ENCODE results near the gene CUL2. TPM values are rescaled to one million over a fixed set of nuclear protein-coding genes. Genes with fewer than 3 reads are reported as not detected.

Gene CUL2
- total RNA-seq, 4 donors from 2014 or later = 15.9 to 28.5 (median 22.7) TPM

DNA sequence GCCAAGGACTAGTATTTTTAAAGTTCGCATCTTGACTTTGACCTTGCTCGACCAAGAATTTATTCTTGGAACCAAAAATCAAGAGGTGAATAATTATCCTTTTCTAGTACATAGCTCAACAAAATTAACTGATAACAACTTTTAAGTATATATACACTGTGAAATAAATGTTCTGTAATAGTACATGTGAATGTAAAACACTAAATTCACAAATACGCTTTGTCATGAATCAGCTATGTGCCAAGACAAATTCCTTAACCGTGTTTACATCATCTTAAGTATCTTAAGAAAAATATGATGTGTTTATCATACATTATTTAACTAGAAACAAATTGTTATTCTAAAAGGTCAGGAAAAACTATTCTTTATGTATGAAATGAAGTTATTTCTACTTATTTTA lies 83.3 kb downstream of the CUL2 start:
- Histone ChIP-seq H3K4me3 (no peak overlapping the region), H3K27ac (no peak overlapping the region), H3K9me3 (no peaks in the 10 kb centered on the region), H3K27me3 (no peaks in the 10 kb centered on the region), H3K36me3 (peaks cover 0 to 44% of the 10 kb centered on the region in 2 donors), H3K4me1 (no peaks in the 10 kb centered on the region)
- TF ChIP-seq POLR2A (IDR thresholded peaks at IDR 0.05) = no peak
- TF ChIP-seq, protein P1, sequence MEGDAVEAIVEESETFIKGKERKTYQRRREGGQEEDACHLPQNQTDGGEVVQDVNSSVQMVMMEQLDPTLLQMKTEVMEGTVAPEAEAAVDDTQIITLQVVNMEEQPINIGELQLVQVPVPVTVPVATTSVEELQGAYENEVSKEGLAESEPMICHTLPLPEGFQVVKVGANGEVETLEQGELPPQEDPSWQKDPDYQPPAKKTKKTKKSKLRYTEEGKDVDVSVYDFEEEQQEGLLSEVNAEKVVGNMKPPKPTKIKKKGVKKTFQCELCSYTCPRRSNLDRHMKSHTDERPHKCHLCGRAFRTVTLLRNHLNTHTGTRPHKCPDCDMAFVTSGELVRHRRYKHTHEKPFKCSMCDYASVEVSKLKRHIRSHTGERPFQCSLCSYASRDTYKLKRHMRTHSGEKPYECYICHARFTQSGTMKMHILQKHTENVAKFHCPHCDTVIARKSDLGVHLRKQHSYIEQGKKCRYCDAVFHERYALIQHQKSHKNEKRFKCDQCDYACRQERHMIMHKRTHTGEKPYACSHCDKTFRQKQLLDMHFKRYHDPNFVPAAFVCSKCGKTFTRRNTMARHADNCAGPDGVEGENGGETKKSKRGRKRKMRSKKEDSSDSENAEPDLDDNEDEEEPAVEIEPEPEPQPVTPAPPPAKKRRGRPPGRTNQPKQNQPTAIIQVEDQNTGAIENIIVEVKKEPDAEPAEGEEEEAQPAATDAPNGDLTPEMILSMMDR (IDR thresholded peaks at IDR 0.05) = no peak
- TF ChIP-seq POLR2AphosphoS5 (IDR thresholded peaks at IDR 0.05) = no peak
- no peak for TF ChIP-seq EP300 (IDR thresholded peaks at IDR 0.05)
- WGBS, 2 donors (ENCODE audit: low coverage in 1 of 2) = 63 to 74% methylated on average over 2 to 4 of the region's 4 CpGs
- ATAC-seq = no peak

GRCh38 chr10:35005868-35006267 lies 84.3 kb downstream of the CUL2 start:
- no peak overlapping the region for H3K4me3 ChIP-seq
- H3K27ac ChIP-seq = no peak overlapping the region
- 64 to 78% methylated on average over 5 to 8 of the region's 8 CpGs for WGBS, 2 donors (ENCODE audit: low coverage in 1 of 2)
- no peaks in the 10 kb centered on the region for H3K9me3 ChIP-seq
- no peaks in the 10 kb centered on the region for H3K27me3 ChIP-seq
- no peak for ATAC-seq
- no peaks in the 10 kb centered on the region for H3K4me1 ChIP-seq
- peaks cover 0 to 34% of the 10 kb centered on the region in 2 donors for H3K36me3 ChIP-seq
- no peak for TF ChIP-seq POLR2AphosphoS5 (IDR thresholded peaks at IDR 0.05)
- TF ChIP-seq POLR2A (IDR thresholded peaks at IDR 0.05) = no peak
- TF ChIP-seq EP300 (IDR thresholded peaks at IDR 0.05) = no peak
- TF ChIP-seq, protein P1 (IDR thresholded peaks at IDR 0.05) = no peak

GRCh38 chr10:35004651-35005050 lies 85.5 kb downstream of the CUL2 start:
- TF ChIP-seq POLR2A (IDR thresholded peaks at IDR 0.05) (no peak), EP300 (IDR thresholded peaks at IDR 0.05) (no peak), POLR2AphosphoS5 (IDR thresholded peaks at IDR 0.05) (no peak)
- TF ChIP-seq, protein P1 (IDR thresholded peaks at IDR 0.05) = no peak
- no peak for ATAC-seq
- H3K4me3 ChIP-seq = no peak overlapping the region
- WGBS, 2 donors (ENCODE audit: low coverage in 1 of 2) = 82 to 90% methylated on average over 3 of the region's 3 CpGs
- H3K36me3 ChIP-seq = peaks cover 0 to 23% of the 10 kb centered on the region in 2 donors
- H3K4me1 ChIP-seq = no peaks in the 10 kb centered on the region
- H3K9me3 ChIP-seq = no peaks in the 10 kb centered on the region
- H3K27me3 ChIP-seq = no peaks in the 10 kb centered on the region
- H3K27ac ChIP-seq = no peak overlapping the region

- no peak for ATAC-seq
- no peak overlapping the region for H3K4me3 ChIP-seq
- H3K27ac ChIP-seq = no peak overlapping the region
- H3K27me3 ChIP-seq = no peaks in the 10 kb centered on the region
- TF ChIP-seq POLR2AphosphoS5 (IDR thresholded peaks at IDR 0.05) = no peak
- no peak for TF ChIP-seq POLR2A (IDR thresholded peaks at IDR 0.05)
- TF ChIP-seq, protein P1 (IDR thresholded peaks at IDR 0.05) = no peak
- no peak for TF ChIP-seq EP300 (IDR thresholded peaks at IDR 0.05)
- 82 to 89% methylated on average over 2 to 4 of the region's 4 CpGs for WGBS, 2 donors (ENCODE audit: low coverage in 1 of 2)
- H3K4me1 ChIP-seq = no peaks in the 10 kb centered on the region
- H3K36me3 ChIP-seq = peaks cover 0 to 18% of the 10 kb centered on the region in 2 donors
- no peaks in the 10 kb centered on the region for H3K9me3 ChIP-seq
These were observed 86.2 kb downstream of the CUL2 start for GRCh38 chr10:35003906-35004305.

DNA sequence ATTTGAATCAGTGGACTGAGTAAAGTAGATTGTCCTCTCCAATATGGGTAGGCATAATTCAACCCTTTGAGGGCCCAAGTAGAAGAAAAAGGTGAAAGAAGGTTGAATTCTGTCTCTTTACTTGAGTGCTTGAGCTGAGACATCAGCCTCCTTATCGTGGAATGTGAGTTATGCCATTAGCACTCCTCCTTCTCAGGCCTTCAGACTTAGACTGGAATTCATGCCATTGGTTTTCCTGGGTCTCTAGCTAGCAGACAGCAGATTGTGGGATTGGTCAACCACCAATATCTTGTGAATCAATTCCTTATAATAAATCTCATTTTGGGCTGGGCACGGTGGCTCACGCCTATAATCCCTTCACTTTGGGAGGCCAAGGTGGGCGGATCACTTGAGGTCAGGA lies 89.2 kb downstream of the CUL2 start:
- no peak for TF ChIP-seq EP300 (IDR thresholded peaks at IDR 0.05)
- no peak for TF ChIP-seq POLR2AphosphoS5 (IDR thresholded peaks at IDR 0.05)
- TF ChIP-seq, protein P1 (IDR thresholded peaks at IDR 0.05) = no peak
- no peak for TF ChIP-seq POLR2A (IDR thresholded peaks at IDR 0.05)

More for the DNA sequence above, 89.2 kb downstream of the CUL2 start:
- H3K27ac ChIP-seq = no peak overlapping the region
- H3K9me3 ChIP-seq = no peaks in the 10 kb centered on the region
- peaks cover 0 to 8% of the 10 kb centered on the region in 2 donors for H3K36me3 ChIP-seq
- no peak for ATAC-seq
- WGBS, 2 donors (ENCODE audit: low coverage in 1 of 2) = 50 to 75% methylated on average over 1 to 2 of the region's 4 CpGs
- no peaks in the 10 kb centered on the region for H3K27me3 ChIP-seq
- no peak overlapping the region for H3K4me3 ChIP-seq
- H3K4me1 ChIP-seq = no peaks in the 10 kb centered on the region
